ENCODE results near the gene IDS. TPM values are rescaled to one million over a fixed set of nuclear protein-coding genes. Genes with fewer than 3 reads are reported as not detected.

Gene IDS
- total and polyA plus RNA-seq, 3 donors from 2014 or later: 25.3 to 38.4 (median 30.2) TPM

- Histone ChIP-seq H3K36me3 (ENCODE audit: low read depth, missing control alignments) (no peaks in the 10 kb centered on the region), H3K9me3 (no peaks in the 10 kb centered on the region), H3K4me1 (no peaks in the 10 kb centered on the region), H3K27ac (no peak overlapping the region), H3K4me3 (no peak overlapping the region), H3K27me3 (no peaks in the 10 kb centered on the region)
- no peak for DNase-seq
- 81 to 83% methylated on average over 2 to 5 of the region's 5 CpGs for WGBS, 2 donors
- intact Hi-C loops (cut with DNase I; ENCODE audit: low total_unique reads): no loop called here
- TF ChIP-seq POLR2A (IDR thresholded peaks at IDR 0.05): no peak
These were observed 6.0 kb upstream of the IDS start for GRCh38 chrX:149511081-149511480.

GRCh38 chrX:149510386-149510785 lies 5.3 kb upstream of the IDS start:
- H3K36me3 ChIP-seq (ENCODE audit: low read depth, missing control alignments): no peaks in the 10 kb centered on the region
- WGBS, 2 donors: 16 to 36% methylated on average over 4 of the region's 4 CpGs
- TF ChIP-seq CTCF (IDR thresholded peaks at IDR 0.05): peak in 1 of 3 experiments; percentile 23
- TF ChIP-seq POLR2A (IDR thresholded peaks at IDR 0.05): no peak
- H3K4me3 ChIP-seq: no peak overlapping the region
- intact Hi-C loops (cut with DNase I; ENCODE audit: low total_unique reads): no loop called here
- H3K27me3 ChIP-seq: no peaks in the 10 kb centered on the region
- H3K27ac ChIP-seq: no peak overlapping the region
- H3K4me1 ChIP-seq: no peaks in the 10 kb centered on the region
- no peaks in the 10 kb centered on the region for H3K9me3 ChIP-seq
- no peak for DNase-seq

GRCh38 chrX:149508467-149508866 lies 3.4 kb upstream of the IDS start:
- no peak for DNase-seq
- intact Hi-C loops (cut with DNase I; ENCODE audit: low total_unique reads): no loop called here
- 87 to 91% methylated on average over 1 of the region's 1 CpG for WGBS, 2 donors
- no peaks in the 10 kb centered on the region for H3K36me3 ChIP-seq (ENCODE audit: low read depth, missing control alignments)
- TF ChIP-seq CTCF (IDR thresholded peaks at IDR 0.05): no peak
- TF ChIP-seq POLR2A (IDR thresholded peaks at IDR 0.05): no peak
- H3K4me1 ChIP-seq: no peaks in the 10 kb centered on the region
- H3K4me3 ChIP-seq: no peak overlapping the region
- no peaks in the 10 kb centered on the region for H3K27me3 ChIP-seq
- no peaks in the 10 kb centered on the region for H3K9me3 ChIP-seq
- H3K27ac ChIP-seq: no peak overlapping the region

GRCh38 chrX:149506349-149506748 lies 1.2 kb upstream of the IDS start:
- Histone ChIP-seq H3K4me1 (no peaks in the 10 kb centered on the region), H3K4me3 (no peak overlapping the region), H3K27me3 (no peaks in the 10 kb centered on the region), H3K36me3 (ENCODE audit: low read depth, missing control alignments) (no peaks in the 10 kb centered on the region), H3K9me3 (no peaks in the 10 kb centered on the region), H3K27ac (no peak overlapping the region)
- WGBS, 2 donors: 80 to 95% methylated on average over 2 of the region's 2 CpGs
- DNase-seq: no peak
- intact Hi-C loops (cut with DNase I; ENCODE audit: low total_unique reads): no loop called here
- TF ChIP-seq CTCF (IDR thresholded peaks at IDR 0.05): no peak
- TF ChIP-seq POLR2A (IDR thresholded peaks at IDR 0.05): no peak

- Histone ChIP-seq H3K36me3 (ENCODE audit: low read depth, missing control alignments) (no peaks in the 10 kb centered on the region), H3K27me3 (no peaks in the 10 kb centered on the region), H3K4me3 (peak overlapping the region in 1 of 2 donors; percentile 66), H3K27ac (no peak overlapping the region), H3K4me1 (no peaks in the 10 kb centered on the region), H3K9me3 (no peaks in the 10 kb centered on the region)
- no peak for DNase-seq
- no peak for TF ChIP-seq CTCF (IDR thresholded peaks at IDR 0.05)
- TF ChIP-seq POLR2A (IDR thresholded peaks at IDR 0.05): no peak
- intact Hi-C loops (cut with DNase I; ENCODE audit: low total_unique reads): no loop called here
- WGBS, 2 donors: 68 to 76% methylated on average over 7 to 9 of the region's 9 CpGs
These were observed 565 bp upstream of the IDS start for GRCh38 chrX:149505671-149506070.

All from testis (tissue), 3 donors.